Heart right ventricle (tissue), 16 donors: ENCODE measurements around the gene ZFP42. TPM values are rescaled to one million over a fixed set of nuclear protein-coding genes. Genes with fewer than 3 reads are reported as not detected.

Experiments used
- ATAC-seq, 8 donors: fragments of 200-7000 bp; cut with Tn5 transposase; one replicate each; pipeline ENCODE4 v1.9.1; 2020; ENCODE audit warnings: mild to moderate bottlenecking in 8 of 8, moderate library complexity in 8 of 8, moderate number of reproducible peaks in 1 of 8
- DNase-seq, 2 donors: peaks; one replicate each; pipeline ENCODE4 v3.0.0-alpha.2; 2020
- H3K27ac ChIP-seq, 10 donors: fragments of 200-600 bp; sonication (generic) in 2 of 10; one replicate each; pipeline versions ENCODE4 v1.5.0 to v1.8.0; 2020 to 2022; ENCODE audit warnings: mild to moderate bottlenecking in 3 of 10
- H3K27me3 ChIP-seq, 7 donors: fragments of 200-600 bp; one replicate each; pipeline ENCODE4 v1.8.0; 2021 to 2022; ENCODE audit warnings: mild to moderate bottlenecking in 2 of 7
- H3K36me3 ChIP-seq, 9 donors: fragments of 200-600 bp; sonication (generic) in 1 of 9; one replicate each; pipeline versions ENCODE4 v1.5.0 to v1.8.0; 2020 to 2022; ENCODE audit warnings: mild to moderate bottlenecking in 2 of 9
- H3K4me1 ChIP-seq, 9 donors: fragments of 200-600 bp; sonication (generic) in 1 of 9; one replicate each; pipeline versions ENCODE4 v1.5.0 to v1.8.0; 2020 to 2022; ENCODE audit warnings: mild to moderate bottlenecking in 4 of 9
- H3K4me3 ChIP-seq, 10 donors: fragments of 200-600 bp; sonication (generic) in 2 of 10; one replicate each; pipeline versions ENCODE4 v1.5.0 to v1.8.0; 2020 to 2022; ENCODE audit warnings: mild to moderate bottlenecking in 7 of 10, moderate library complexity in 2 of 10
- H3K9me3 ChIP-seq, 11 donors: fragments of 200-600 bp in 10 of 11; sonication (generic) in 2 of 11; one replicate each; pipeline versions ENCODE4 v1.5.0 to v1.8.0; 2013 to 2022; ENCODE audit warnings: mild to moderate bottlenecking in 2 of 11, control low read depth in 1 of 11, moderate library complexity in 1 of 11
- WGBS, 2 donors: extraction: QIAGEN DNeasy Blood & Tissue Kit; methylation state at CpG; one replicate each; pipeline ENCODE4 v1.1.7; 2013; ENCODE audit warnings: inconsistent platforms in 1 of 2; 5-methylcytosine and 5-hydroxymethylcytosine counted together
- intact Hi-C, 10 donors: fragments of 100-400 bp; cut with DNase I; formaldehyde crosslinking; loops; one replicate each; pipeline versions ENCODE4 v1.11.1 to v1.14.2; 2022
- polyA plus RNA-seq, 2 donors: library from polyadenylated mRNA; stranded (reverse); fragments of 200-250 nt; gene quantifications; one replicate each; pipeline ENCODE4 v1.2.3, GENCODE V29; 2013
- total RNA-seq, 10 donors: library from RNA; stranded (reverse); fragmentation: NEBNext Ultra II Directional in 3 of 10; extraction: Animal tissue kit (Norgen Biotek cat#: 25700) in 3 of 10; gene quantifications; one replicate each; pipeline versions ENCODE4 v1.2.1 to v1.2.4, GENCODE V29; 2021 to 2023
- TF ChIP-seq, protein P1 (sequence below), 9 donors: fragments of 200-600 bp; sonication (generic) in 2 of 9; IDR thresholded peaks; one replicate each; pipeline versions ENCODE4 v1.5.0 to v1.8.0; 2021 to 2022; ENCODE audit warnings: antibody characterized with exemption in 9 of 9, mild to moderate bottlenecking in 5 of 9, moderate library complexity in 1 of 9
- donor health status: Arrhythmogenic right ventricular cardiomyopathy.
- donor health status: ischemic (EF 13 %, LVEDD 7.1; RV severe dilation, severe dysfunction).
- donor health status: healthy with polysubstance abuse.
- donor health status: DM: no; HTN: yes; CAD: no.
- donor health status: DM: no; HTN: no; CAD: no.
- donor health status: ischemic (EF 25% LVEDD 6.9; RV normal size, moderate dysfunction).
- donor health status: ischemic (EF 25% LVEDD 5.7; RV mildly dilated, moderate dysfunction).
- donor health status: healthy.
- donor health status: DM: yes; HTN: yes; CAD: no.
- donor health status: Ischemic cardiomyopathy.
- donor health status: ischemic (EF 35%, LVEDD 5.7; RV mildly dilated, moderate dysfunction).
- donor health status: nonischemic (EF 11% LVEDD 7.7; RV severe dilation, severe dysfunction).
- donor health status: DM: yes; HTN: yes; CAD: no.
- donor health status: PGD.
- donor health status: ischemic (EF 29% LVEDD 5.4; RV normal size, mild dysfunction).
- donor health status: nonischemic (EF 23%, LVEDD 6.1; RV moderate dilation, normal function).

The ZFP42 gene
- total and polyA plus RNA-seq, 12 donors: 0.09 TPM; not detected in 11

DNA sequence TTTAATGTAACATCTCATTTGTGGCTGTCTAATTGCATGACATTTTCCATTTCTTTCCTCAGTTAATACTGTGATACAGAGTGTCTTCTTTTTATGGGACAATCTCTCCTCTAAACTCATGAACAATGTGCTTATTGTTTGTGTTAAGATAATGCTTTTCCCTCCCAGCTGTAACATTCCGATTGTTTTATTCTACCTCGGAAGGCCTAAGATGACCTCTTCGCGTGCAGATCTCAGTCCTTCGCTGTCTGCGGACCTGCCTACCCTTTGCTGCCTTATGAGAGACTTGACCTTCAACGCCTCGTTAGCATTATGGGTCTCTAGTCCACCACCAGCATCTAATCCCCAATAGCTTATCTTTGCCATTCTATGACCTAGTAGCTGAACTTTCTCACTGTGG, 29.8 kb upstream of the ZFP42 start:
- Histone ChIP-seq H3K27me3 (peaks cover 0 to 7% (median 0%) of the 10 kb centered on the region in 7 donors), H3K4me3 (no peak overlapping the region), H3K36me3 (no peaks in the 10 kb centered on the region), H3K4me1 (peaks cover 0 to 6% (median 0%) of the 10 kb centered on the region in 9 donors), H3K27ac (no peak overlapping the region), H3K9me3 (no peaks in the 10 kb centered on the region)
- intact Hi-C loops: no loop called here
- no peak for ATAC-seq
- DNase-seq: no peak
- TF ChIP-seq, protein P1, sequence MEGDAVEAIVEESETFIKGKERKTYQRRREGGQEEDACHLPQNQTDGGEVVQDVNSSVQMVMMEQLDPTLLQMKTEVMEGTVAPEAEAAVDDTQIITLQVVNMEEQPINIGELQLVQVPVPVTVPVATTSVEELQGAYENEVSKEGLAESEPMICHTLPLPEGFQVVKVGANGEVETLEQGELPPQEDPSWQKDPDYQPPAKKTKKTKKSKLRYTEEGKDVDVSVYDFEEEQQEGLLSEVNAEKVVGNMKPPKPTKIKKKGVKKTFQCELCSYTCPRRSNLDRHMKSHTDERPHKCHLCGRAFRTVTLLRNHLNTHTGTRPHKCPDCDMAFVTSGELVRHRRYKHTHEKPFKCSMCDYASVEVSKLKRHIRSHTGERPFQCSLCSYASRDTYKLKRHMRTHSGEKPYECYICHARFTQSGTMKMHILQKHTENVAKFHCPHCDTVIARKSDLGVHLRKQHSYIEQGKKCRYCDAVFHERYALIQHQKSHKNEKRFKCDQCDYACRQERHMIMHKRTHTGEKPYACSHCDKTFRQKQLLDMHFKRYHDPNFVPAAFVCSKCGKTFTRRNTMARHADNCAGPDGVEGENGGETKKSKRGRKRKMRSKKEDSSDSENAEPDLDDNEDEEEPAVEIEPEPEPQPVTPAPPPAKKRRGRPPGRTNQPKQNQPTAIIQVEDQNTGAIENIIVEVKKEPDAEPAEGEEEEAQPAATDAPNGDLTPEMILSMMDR (IDR thresholded peaks at IDR 0.05): no peak
- 81 to 82% methylated on average over 8 of the region's 8 CpGs for WGBS, 2 donors

DNA sequence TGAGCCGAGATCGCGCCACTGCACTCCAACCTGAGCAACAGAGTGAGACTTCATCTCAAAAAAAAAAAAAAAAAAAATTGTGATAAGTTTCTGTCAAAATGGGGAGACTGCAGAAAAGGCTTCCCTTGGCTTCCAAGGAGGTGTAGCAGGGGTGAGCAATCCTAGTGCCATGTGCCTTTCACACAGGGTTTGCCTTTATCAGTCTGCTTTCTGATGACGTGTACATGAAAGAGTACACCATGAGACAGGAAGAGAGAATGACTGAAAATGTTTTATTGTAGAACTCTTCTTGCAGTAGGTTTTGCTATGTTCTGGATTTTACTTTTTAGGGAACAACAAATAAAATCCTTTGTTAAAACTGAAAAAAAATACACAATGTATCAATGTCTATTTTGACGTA, 23.4 kb upstream of the ZFP42 start:
- H3K4me3 ChIP-seq: no peak overlapping the region
- no peaks in the 10 kb centered on the region for H3K36me3 ChIP-seq
- no peaks in the 10 kb centered on the region for H3K4me1 ChIP-seq
- H3K9me3 ChIP-seq: no peaks in the 10 kb centered on the region
- 84 to 86% methylated on average over 5 of the region's 5 CpGs for WGBS, 2 donors
- TF ChIP-seq, protein P1 (IDR thresholded peaks at IDR 0.05): no peak
- DNase-seq (no peak), ATAC-seq (no peak)
- intact Hi-C loops: no loop called here
- no peak overlapping the region for H3K27ac ChIP-seq
- peaks cover 0 to 7% (median 0%) of the 10 kb centered on the region in 7 donors for H3K27me3 ChIP-seq

DNA sequence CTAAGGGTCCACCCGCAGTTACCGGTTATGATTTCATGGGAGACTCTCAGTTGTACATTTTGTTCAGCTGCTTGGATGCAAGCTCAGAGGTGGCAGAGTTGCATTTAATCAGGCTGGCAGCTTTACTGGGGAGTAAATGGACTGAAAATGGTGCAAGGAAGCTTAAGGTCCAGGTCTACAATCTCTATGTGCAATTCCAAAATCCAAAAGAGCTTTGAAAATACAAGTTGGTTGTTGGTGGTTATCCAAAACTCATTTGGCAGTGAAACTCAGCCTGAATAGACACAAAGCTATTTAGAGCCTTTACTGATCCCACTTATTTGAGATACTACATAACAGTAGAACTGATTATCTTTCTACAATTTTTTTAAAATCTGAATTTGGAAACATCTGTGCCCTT, 11.8 kb upstream of the ZFP42 start:
- H3K36me3 ChIP-seq: no peaks in the 10 kb centered on the region
- ATAC-seq: no peak
- no peak for DNase-seq
- intact Hi-C loops: no loop called here
- 86 to 92% methylated on average over 2 of the region's 2 CpGs for WGBS, 2 donors
- no peaks in the 10 kb centered on the region for H3K4me1 ChIP-seq
- TF ChIP-seq, protein P1 (IDR thresholded peaks at IDR 0.05): no peak
- H3K9me3 ChIP-seq: peaks cover 0 to 10% (median 0%) of the 10 kb centered on the region in 11 donors
- no peak overlapping the region for H3K27ac ChIP-seq
- no peak overlapping the region for H3K4me3 ChIP-seq
- H3K27me3 ChIP-seq: peaks cover 0 to 5% (median 0%) of the 10 kb centered on the region in 7 donors

DNA sequence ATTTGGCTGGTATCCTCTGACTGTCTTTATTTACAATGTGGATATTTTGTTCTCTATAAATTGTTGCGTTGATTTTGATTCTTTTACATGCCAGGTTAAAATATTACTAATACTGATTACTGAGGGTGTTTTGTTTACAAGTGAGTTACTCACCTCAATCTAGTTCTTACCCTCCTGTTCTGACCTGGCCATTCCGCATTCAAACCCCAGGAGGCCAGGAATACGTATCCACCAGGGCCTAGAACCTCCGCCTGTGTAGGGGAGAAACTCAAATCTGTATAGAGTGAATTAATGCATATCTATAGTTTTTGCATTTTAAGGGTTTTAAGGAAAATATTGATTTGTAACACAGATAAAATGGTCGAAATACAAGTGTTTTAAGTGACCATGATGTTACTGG, 2.6 kb upstream of the ZFP42 start:
- Histone ChIP-seq H3K27me3 (peaks cover 0 to 46% (median 33%) of the 10 kb centered on the region in 7 donors), H3K27ac (no peak overlapping the region), H3K9me3 (peaks cover 0 to 17% (median 0%) of the 10 kb centered on the region in 11 donors), H3K36me3 (no peaks in the 10 kb centered on the region), H3K4me3 (no peak overlapping the region), H3K4me1 (no peaks in the 10 kb centered on the region)
- ATAC-seq: no peak
- 62 to 81% methylated on average over 5 of the region's 5 CpGs for WGBS, 2 donors
- TF ChIP-seq, protein P1 (IDR thresholded peaks at IDR 0.05): no peak
- intact Hi-C loops: no loop called here
- DNase-seq: no peak
